ENCODE data around the gene PIP5KL1. TPM values are rescaled to one million over a fixed set of nuclear protein-coding genes. Genes with fewer than 3 reads are reported as not detected.
A peak's percentile ranks its signal among the peaks of the same experiment; 100 is the strongest.

PIP5KL1 gene
- total and polyA plus RNA-seq, 2 of the 8 experiments (the other 6 are each of a cell fraction or from before 2014, with no cell fraction given) = 13.4 to 15.4 TPM

GRCh38 chr9:127961613-127962155 lies 31.1 kb upstream of the PIP5KL1 start:
- Histone ChIP-seq H4K8ac (ENCODE audit: extremely low read depth, insufficient read depth, low read length) (no peak overlapping the region; the same call in 1 of the 2 replicates), H3K9ac (replicated peaks in 1 of 4; ENCODE audit: extremely low read depth in 1 of 4, low read depth in 3 of 4, low read length in 3 of 4) (no peak overlapping the region), H3K23ac (ENCODE audit: insufficient read length) (no peak overlapping the region), H3K23me2 (ENCODE audit: low read depth, low read length) (no peaks in the 10 kb centered on the region), H2BK12ac (ENCODE audit: low read depth, low read length) (no peak overlapping the region), H3K4me1 (replicated peaks in 1 of 4; ENCODE audit: control insufficient read depth in 3 of 4, insufficient read depth in 4 of 4, low read length in 3 of 4) (peaks cover 0 to 38% (median 11%) of the 10 kb centered on the region in 4 experiments; a peak in 5 of 7 replicates), H3K4ac (replicated peaks; ENCODE audit: insufficient read length, low read depth, low read length) (no peak overlapping the region), H2AFZ (ENCODE audit: low read length) (no peak overlapping the region), H4K20me1 (replicated peaks in 1 of 2; ENCODE audit: control insufficient read depth in 1 of 2, insufficient read depth in 2 of 2, low read length in 2 of 2) (peaks cover 9 to 30% of the 10 kb centered on the region in 2 experiments), H2BK5ac (ENCODE audit: low read depth, low read length) (0 out of 2 replicates have a peak overlapping the region, but pooled peaks have one; percentile 24), H3K79me2 (ENCODE audit: control insufficient read depth in 1 of 2, insufficient read depth in 2 of 2, low read length in 2 of 2) (peaks cover 0 to 98% of the 10 kb centered on the region in 2 experiments; a peak in 2 of 4 replicates), H3K4me2 (ENCODE audit: insufficient read depth in 1 of 2, low read depth in 2 of 2, low read length in 2 of 2) (no peak overlapping the region), H3K14ac (ENCODE audit: insufficient read length) (no peak overlapping the region), H3K36me3 (ENCODE audit: control insufficient read depth in 2 of 4, insufficient read depth in 4 of 4, low read length in 3 of 4) (no peaks in the 10 kb centered on the region), H4K5ac (ENCODE audit: insufficient read length, low read depth, low read length) (no peak overlapping the region), H3K56ac (replicated peaks; ENCODE audit: insufficient read length, low read depth, low read length) (no peak overlapping the region), H3K4me3 (ENCODE audit: extremely low read depth in 1 of 4, insufficient read depth in 2 of 4, low read depth in 3 of 4, low read length in 4 of 4) (no peak overlapping the region), H3K79me1 (ENCODE audit: low read depth, low read length) (peaks cover 22% of the 10 kb centered on the region), H3K18ac (ENCODE audit: extremely low read depth, low read length) (no peak overlapping the region; the same call in 1 of the 2 replicates), H3K27ac (ENCODE audit: low read depth, low read length) (no peak overlapping the region), H2BK20ac (ENCODE audit: low read length) (no peak overlapping the region), H2BK15ac (ENCODE audit: low read length) (0 out of 2 replicates have a peak overlapping the region, but pooled peaks have one; percentile 29), H3K9me3 (ENCODE audit: insufficient read depth in 2 of 2, low read depth in 1 of 2, low read length in 1 of 2) (no peaks in the 10 kb centered on the region), H2AK5ac (ENCODE audit: low read depth, low read length) (no peak overlapping the region), H2BK120ac (replicated peaks; ENCODE audit: low read depth, low read length) (no peak overlapping the region), H3K27me3 (replicated peaks in 1 of 4; ENCODE audit: control insufficient read depth in 3 of 4, extremely low read depth in 1 of 4, insufficient read depth in 3 of 4, low read length in 3 of 4) (no peaks in the 10 kb centered on the region), H4K91ac (replicated peaks; ENCODE audit: insufficient read length, low read length) (peak overlapping the region; percentile 4)
- no peak for TF ChIP-seq CEBPB (IDR thresholded peaks at IDR 0.05; ENCODE audit: low read depth, low read length)
- TF ChIP-seq HDAC6 (IDR thresholded peaks at IDR 0.05; ENCODE audit: low read depth, low read length) = no peak
- TF ChIP-seq HDAC2 (IDR thresholded peaks at IDR 0.05; ENCODE audit: borderline replicate concordance in 1 of 2, low read depth in 2 of 2, low read length in 2 of 2) = peak in 1 of 2 experiments; percentile 80; a peak in 1 of 4 replicates
- peak; percentile 76; the same call in 1 of the 2 replicates for TF ChIP-seq KDM1A (IDR thresholded peaks at IDR 0.05; ENCODE audit: borderline replicate concordance, low read length)
- no peak for FAIRE-seq
- WGBS, 2 experiments (ENCODE audit: extremely low coverage in 1 of 2, insufficient coverage in 1 of 2, insufficient read length in 1 of 2, insufficient replicate concordance in 2 of 2, low coverage in 1 of 2, low lambda C conversion rate in 2 of 2, missing lambda C conversion rate in 1 of 2) = 90% methylated on average over 13 of the region's 13 CpGs; no CpG with 5 or more reads in 1 of the 2 experiments
- CTCF ChIA-PET (ENCODE audit: partially characterized antibody) = interaction anchor here (0.6 to 35.5 kb wide), 12 partner anchors 9 to 156 kb away, joined by 3 to 825 read pairs (median 5); no protein-coding TSS in a partner anchor
- POLR2A ChIA-PET (ENCODE audit: partially characterized antibody) = interaction anchor here (0.5 to 3.0 kb wide), 7 partner anchors 9 to 53 kb away, joined by 3 to 16 read pairs (median 5); partner anchors contain the start of genes DPM2 and EEIG1
- no peak for DNase-seq (ENCODE audit: low read depth in 1 of 2, low spot score in 2 of 2)
